Fibroblast of lung (primary cell): Measurements from ENCODE around the gene ZFYVE26. TPM values are rescaled to one million over a fixed set of nuclear protein-coding genes. Genes with fewer than 3 reads are reported as not detected.
"Not testable (repeated sequence)": the region's sequence is repeated elsewhere in the genome, so short reads cannot be mapped to it uniquely, and the experiment has no call there.

Experiments used
- DNase-seq, 2 donors: peaks; one replicate each; pipeline versions ENCODE4 v3.0.0 to v3.0.0-alpha.2; 2010; ENCODE audit warnings: low read depth in 2 of 2
- H2AFZ ChIP-seq: 2 replicates; pipeline ENCODE4 v1.5.1; 2012; ENCODE audit warnings: low read length, control low read depth, inconsistent platforms
- H3K27ac ChIP-seq: 2 replicates; pipeline ENCODE4 v1.5.1; 2011; ENCODE audit warnings: low read length, control low read depth; ENCODE audit not compliant: insufficient read depth
- H3K27me3 ChIP-seq: 2 replicates; pipeline ENCODE4 v1.5.1; 2011; ENCODE audit warnings: mild to moderate bottlenecking, low read length; ENCODE audit not compliant: control insufficient read depth, insufficient read depth
- H3K36me3 ChIP-seq: 2 replicates; pipeline ENCODE4 v1.5.1; 2011; ENCODE audit warnings: low read length; ENCODE audit not compliant: control insufficient read depth, insufficient read depth
- H3K4me1 ChIP-seq: 2 replicates; pipeline ENCODE4 v1.5.1; 2011; ENCODE audit warnings: low read length; ENCODE audit not compliant: control insufficient read depth, insufficient read depth; ENCODE audit errors: extremely low read depth
- H3K4me2 ChIP-seq: 2 replicates; pipeline ENCODE4 v1.5.1; 2011; ENCODE audit warnings: low read length, control low read depth; ENCODE audit not compliant: insufficient read depth; ENCODE audit errors: extremely low read depth
- H3K4me3 ChIP-seq, 4 experiments: fragments of 200-600 bp in 1 of 4; sonication (generic) in 1 of 4; replicated peaks in 1 of 4; 2 replicates each; pipeline ENCODE4 v1.5.1; 2011 to 2016; ENCODE audit warnings: low read length in 4 of 4, low read depth in 3 of 4, mild to moderate bottlenecking in 3 of 4, control low read depth in 2 of 4, inconsistent platforms in 1 of 4, mixed read lengths in 1 of 4; ENCODE audit not compliant: insufficient read depth in 1 of 4; ENCODE audit errors: control extremely low read depth in 1 of 4
- H3K79me2 ChIP-seq: 2 replicates; pipeline ENCODE4 v1.5.1; 2012; ENCODE audit warnings: mild to moderate bottlenecking, low read length, inconsistent platforms; ENCODE audit not compliant: control insufficient read depth, insufficient read depth
- H3K9ac ChIP-seq: 2 replicates; pipeline ENCODE4 v1.5.1; 2011; ENCODE audit warnings: mild to moderate bottlenecking, low read length, control low read depth; ENCODE audit not compliant: insufficient read depth
- H3K9me3 ChIP-seq: 2 replicates; pipeline ENCODE4 v1.5.1; 2012; ENCODE audit warnings: low read depth, low read length; ENCODE audit not compliant: control insufficient read depth, insufficient read depth
- H4K20me1 ChIP-seq: 2 replicates; pipeline ENCODE4 v1.5.1; 2011; ENCODE audit warnings: low read length; ENCODE audit not compliant: control insufficient read depth, insufficient read depth; ENCODE audit errors: extremely low read depth
- CTCF ChIP-seq, 2 donors: IDR thresholded peaks in 1 of 2; conservative IDR thresholded peaks in 1 of 2; 1 replicate in 1 of 2; 2 replicates in 1 of 2; pipeline ENCODE4 v1.5.1; 2011 to 2012; ENCODE audit warnings: low read length in 2 of 2, control low read depth in 1 of 2, inconsistent platforms in 1 of 2, low read depth in 1 of 2, mild to moderate bottlenecking in 1 of 2
- EZH2 ChIP-seq: IDR thresholded peaks from 2 replicates; pipeline ENCODE4 v1.5.1; 2012; ENCODE audit warnings: low read length, control low read depth, mild to moderate bottlenecking; ENCODE audit errors: missing control alignments
- polyA plus RNA-seq, 2 donors: library from polyadenylated mRNA; depleted of rRNA in 1 of 2; stranded (reverse) in 1 of 2; unstranded in 1 of 2; fragments of >200 nt; gene quantifications; 2 replicates each; pipeline ENCODE4 v1.2.1, GENCODE V29; 2011 to 2012; ENCODE audit warnings: missing spikeins in 1 of 2
- total RNA-seq: library from RNA; depleted of rRNA; stranded (reverse); fragments of >200 nt; gene quantifications from 2 replicates; pipeline ENCODE4 v1.2.1, GENCODE V29; 2014

ZFYVE26 gene
- total and polyA plus RNA-seq, 2 donors (not counting 1 experiment from before 2014, with no cell fraction given) = 8.4 to 18.7 TPM

- no peaks in the 10 kb centered on the region for H3K36me3 ChIP-seq
- H3K79me2 ChIP-seq = no peaks in the 10 kb centered on the region
- peaks cover 24% of the 10 kb centered on the region for H3K27me3 ChIP-seq
- H3K27ac ChIP-seq = no peak overlapping the region
- H2AFZ ChIP-seq = no peak overlapping the region
- no peak overlapping the region for H3K4me2 ChIP-seq
- no peaks in the 10 kb centered on the region for H3K9me3 ChIP-seq
- H3K4me3 ChIP-seq = no peak overlapping the region
- H3K9ac ChIP-seq = no peak overlapping the region
- TF ChIP-seq CTCF (conservative IDR thresholded peaks at IDR 0.05 in 1 of 2, IDR thresholded peaks at IDR 0.05 in 1 of 2; ENCODE audit: low read depth in 1 of 2, low read length in 2 of 2) = no peak
- no peak for TF ChIP-seq EZH2
- no peaks in the 10 kb centered on the region for H4K20me1 ChIP-seq
- H3K4me1 ChIP-seq = no peaks in the 10 kb centered on the region
- DNase-seq = peak; percentile 48 to 50
Measured at GRCh38 chr14:67722293-67722692, 94.1 kb downstream of the ZFYVE26 start.

DNA sequence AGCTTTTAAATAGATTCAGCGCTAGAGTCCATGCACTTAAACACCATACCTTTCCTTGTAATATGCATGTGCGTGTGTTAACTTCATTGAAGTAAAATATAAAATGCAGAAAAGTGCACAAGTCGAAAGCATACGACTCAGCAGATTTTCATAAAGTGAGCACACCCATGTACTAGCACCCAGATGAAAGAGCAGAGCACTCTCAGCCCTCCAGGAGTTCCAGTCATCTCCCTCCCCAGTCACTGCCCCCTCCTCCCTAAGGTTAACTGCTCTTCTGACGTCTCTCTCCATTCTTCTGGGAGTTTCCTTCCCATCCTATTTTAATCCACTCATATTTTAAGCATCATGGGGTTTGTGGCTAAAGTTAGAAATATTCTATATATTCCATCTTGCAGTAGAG lies 94.5 kb downstream of the ZFYVE26 start:
- Histone ChIP-seq H3K4me2 (no peak overlapping the region), H2AFZ (no peak overlapping the region)
- no peak for TF ChIP-seq EZH2
- no peak for TF ChIP-seq CTCF (conservative IDR thresholded peaks at IDR 0.05 in 1 of 2, IDR thresholded peaks at IDR 0.05 in 1 of 2; ENCODE audit: low read depth in 1 of 2, low read length in 2 of 2)

GRCh38 chr14:67719866-67720265 lies 96.5 kb downstream of the ZFYVE26 start:
- Histone ChIP-seq H2AFZ (no peak overlapping the region), H3K79me2 (no peaks in the 10 kb centered on the region), H3K36me3 (no peaks in the 10 kb centered on the region), H3K4me1 (no peaks in the 10 kb centered on the region), H3K9me3 (no peaks in the 10 kb centered on the region), H3K4me2 (no peak overlapping the region), H4K20me1 (no peaks in the 10 kb centered on the region), H3K27me3 (peaks cover 16% of the 10 kb centered on the region), H3K4me3 (no peak overlapping the region), H3K27ac (no peak overlapping the region), H3K9ac (no peak overlapping the region)
- TF ChIP-seq EZH2 (no peak), CTCF (conservative IDR thresholded peaks at IDR 0.05 in 1 of 2, IDR thresholded peaks at IDR 0.05 in 1 of 2; ENCODE audit: low read depth in 1 of 2, low read length in 2 of 2) (no peak)
- DNase-seq = no peak

More for the DNA sequence above, 94.5 kb downstream of the ZFYVE26 start:
- H3K79me2 ChIP-seq = no peaks in the 10 kb centered on the region
- no peak overlapping the region for H3K9ac ChIP-seq
- no peaks in the 10 kb centered on the region for H3K36me3 ChIP-seq
- no peaks in the 10 kb centered on the region for H3K9me3 ChIP-seq
- no peaks in the 10 kb centered on the region for H3K4me1 ChIP-seq
- peaks cover 24% of the 10 kb centered on the region for H3K27me3 ChIP-seq
- H3K4me3 ChIP-seq = no peak overlapping the region
- DNase-seq = no peak
- no peaks in the 10 kb centered on the region for H4K20me1 ChIP-seq
- H3K27ac ChIP-seq = no peak overlapping the region

DNA sequence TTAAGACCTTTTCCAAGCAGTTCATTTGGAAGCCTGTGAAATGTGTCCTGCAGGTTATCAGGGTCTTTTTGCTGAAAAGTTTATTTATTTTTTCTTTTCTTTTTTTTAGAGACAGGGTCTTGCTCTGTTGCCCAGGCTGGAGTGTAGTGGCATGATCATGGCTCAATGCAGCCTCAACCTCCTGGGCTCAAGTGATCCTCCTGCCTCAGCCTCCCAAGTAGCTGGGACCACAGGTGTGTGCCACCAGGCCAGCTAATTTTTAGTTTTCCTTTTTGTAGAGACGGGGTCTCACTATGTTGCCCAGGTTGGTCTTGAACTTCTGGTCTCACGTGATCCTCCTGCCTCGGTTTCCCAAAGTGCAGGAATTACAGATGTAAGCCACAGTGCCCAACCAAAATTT lies 97.0 kb downstream of the ZFYVE26 start:
- peaks cover 18% of the 10 kb centered on the region for H3K27me3 ChIP-seq
- not testable (repeated sequence) for H3K9ac ChIP-seq, H4K20me1 ChIP-seq, H3K27ac ChIP-seq, H3K4me3 ChIP-seq, H3K4me2 ChIP-seq, H3K9me3 ChIP-seq, DNase-seq, H3K36me3 ChIP-seq, H3K79me2 ChIP-seq, H3K4me1 ChIP-seq, H2AFZ ChIP-seq
